ENCODE measurements around the gene CERS2. TPM values are rescaled to one million over a fixed set of nuclear protein-coding genes. Genes with fewer than 3 reads are reported as not detected.

Gene CERS2
- total RNA-seq, 1 donor = 159 TPM

DNA sequence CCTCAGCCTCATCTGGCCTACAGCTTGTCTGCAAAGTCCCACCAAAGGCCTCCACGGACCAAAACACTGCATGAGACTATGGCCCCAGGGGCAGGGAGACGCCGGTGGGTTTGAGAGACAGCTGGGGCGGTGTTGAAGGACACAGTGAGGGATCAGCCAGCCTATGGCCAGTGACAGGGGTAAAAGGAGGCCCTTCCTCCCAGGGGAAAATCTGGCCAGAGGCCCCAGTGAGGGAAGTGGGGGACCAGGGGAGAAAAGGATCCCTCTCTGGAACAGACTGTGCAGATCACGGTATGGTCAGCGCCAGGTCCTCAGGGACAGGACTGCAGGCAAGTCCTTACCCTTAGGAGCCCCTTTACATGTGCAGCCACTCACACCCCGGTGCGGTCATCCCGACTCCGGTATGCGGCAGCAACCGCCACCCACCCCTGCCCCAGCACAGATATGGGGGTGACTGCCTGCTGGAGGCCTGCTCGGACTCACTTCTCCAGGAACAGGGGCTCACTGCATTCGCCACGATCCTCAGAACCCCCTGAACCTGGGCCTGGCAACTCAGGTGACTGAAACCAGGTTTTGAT, 1.3 kb downstream of the CERS2 start:
- peak overlapping the region; percentile 95 for H3K4me3 ChIP-seq (ENCODE audit: insufficient read depth, low read length)

DNA sequence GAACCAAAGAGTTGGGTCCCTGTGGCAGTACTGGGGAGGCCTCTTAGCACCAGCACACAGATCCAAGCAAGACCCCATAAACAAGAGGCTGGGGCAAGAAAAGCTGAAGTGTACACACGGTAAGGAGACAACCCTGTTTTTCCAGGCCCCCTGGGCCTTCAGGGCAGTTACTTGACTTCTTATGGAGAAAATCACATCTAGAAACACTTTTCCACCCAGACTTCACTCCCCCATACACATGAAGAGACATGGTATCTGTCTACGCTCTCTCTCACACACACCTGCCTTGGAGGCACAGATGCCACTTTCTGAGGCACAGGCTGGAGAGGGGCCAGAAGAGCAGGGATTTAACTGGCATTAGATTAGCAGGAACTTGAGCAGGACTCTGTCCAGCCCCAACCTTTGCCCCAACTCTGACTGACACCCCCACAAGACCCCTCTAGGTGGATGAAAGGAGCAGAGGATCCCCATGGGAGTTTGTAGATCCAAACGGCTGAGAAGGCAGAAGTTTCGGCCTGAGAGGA, 2.2 kb downstream of the CERS2 start:
- Histone ChIP-seq H2AFZ (ENCODE audit: low read length) (no peak overlapping the region), H3K4me3 (ENCODE audit: insufficient read depth, low read length) (peak overlapping the region; percentile 95), H4K20me1 (ENCODE audit: insufficient read depth, low read length) (peaks cover 54% of the 10 kb centered on the region), H3K4me1 (ENCODE audit: insufficient read depth, low read length) (peaks cover 42% of the 10 kb centered on the region), H3K27ac (ENCODE audit: low read depth, low read length) (peak overlapping the region; percentile 69), H3K36me3 (ENCODE audit: insufficient read depth, low read length) (peaks cover 14% of the 10 kb centered on the region), H3K4me2 (ENCODE audit: insufficient read depth, low read length) (peak overlapping the region; percentile 98), H3K9me3 (ENCODE audit: low read depth, low read length) (no peaks in the 10 kb centered on the region), H3K79me2 (ENCODE audit: insufficient read depth, low read length) (peaks cover 68% of the 10 kb centered on the region), H3K27me3 (ENCODE audit: insufficient read depth, low read length) (no peaks in the 10 kb centered on the region)
- TF ChIP-seq, protein P1, sequence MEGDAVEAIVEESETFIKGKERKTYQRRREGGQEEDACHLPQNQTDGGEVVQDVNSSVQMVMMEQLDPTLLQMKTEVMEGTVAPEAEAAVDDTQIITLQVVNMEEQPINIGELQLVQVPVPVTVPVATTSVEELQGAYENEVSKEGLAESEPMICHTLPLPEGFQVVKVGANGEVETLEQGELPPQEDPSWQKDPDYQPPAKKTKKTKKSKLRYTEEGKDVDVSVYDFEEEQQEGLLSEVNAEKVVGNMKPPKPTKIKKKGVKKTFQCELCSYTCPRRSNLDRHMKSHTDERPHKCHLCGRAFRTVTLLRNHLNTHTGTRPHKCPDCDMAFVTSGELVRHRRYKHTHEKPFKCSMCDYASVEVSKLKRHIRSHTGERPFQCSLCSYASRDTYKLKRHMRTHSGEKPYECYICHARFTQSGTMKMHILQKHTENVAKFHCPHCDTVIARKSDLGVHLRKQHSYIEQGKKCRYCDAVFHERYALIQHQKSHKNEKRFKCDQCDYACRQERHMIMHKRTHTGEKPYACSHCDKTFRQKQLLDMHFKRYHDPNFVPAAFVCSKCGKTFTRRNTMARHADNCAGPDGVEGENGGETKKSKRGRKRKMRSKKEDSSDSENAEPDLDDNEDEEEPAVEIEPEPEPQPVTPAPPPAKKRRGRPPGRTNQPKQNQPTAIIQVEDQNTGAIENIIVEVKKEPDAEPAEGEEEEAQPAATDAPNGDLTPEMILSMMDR (IDR thresholded peaks at IDR 0.05; ENCODE audit: extremely low read depth, low read depth, low read length) = no peak
- peak; percentile 59 for DNase-seq (ENCODE audit: insufficient read length, low spot score, missing footprints)

More for the DNA sequence above, 1.3 kb downstream of the CERS2 start:
- peaks cover 49% of the 10 kb centered on the region for H4K20me1 ChIP-seq (ENCODE audit: insufficient read depth, low read length)
- peak overlapping the region; percentile 69 for H3K27ac ChIP-seq (ENCODE audit: low read depth, low read length)
- peaks cover 50% of the 10 kb centered on the region for H3K4me1 ChIP-seq (ENCODE audit: insufficient read depth, low read length)
- H3K79me2 ChIP-seq (ENCODE audit: insufficient read depth, low read length) = peaks cover 59% of the 10 kb centered on the region
- peak; percentile 93 for DNase-seq (ENCODE audit: insufficient read length, low spot score, missing footprints)
- no peak overlapping the region for H2AFZ ChIP-seq (ENCODE audit: low read length)
- H3K9me3 ChIP-seq (ENCODE audit: low read depth, low read length) = no peaks in the 10 kb centered on the region
- H3K4me2 ChIP-seq (ENCODE audit: insufficient read depth, low read length) = peak overlapping the region; percentile 98
- TF ChIP-seq, protein P1 (IDR thresholded peaks at IDR 0.05; ENCODE audit: extremely low read depth, low read depth, low read length) = no peak
- H3K36me3 ChIP-seq (ENCODE audit: insufficient read depth, low read length) = peaks cover 7% of the 10 kb centered on the region
- H3K27me3 ChIP-seq (ENCODE audit: insufficient read depth, low read length) = no peaks in the 10 kb centered on the region

DNA sequence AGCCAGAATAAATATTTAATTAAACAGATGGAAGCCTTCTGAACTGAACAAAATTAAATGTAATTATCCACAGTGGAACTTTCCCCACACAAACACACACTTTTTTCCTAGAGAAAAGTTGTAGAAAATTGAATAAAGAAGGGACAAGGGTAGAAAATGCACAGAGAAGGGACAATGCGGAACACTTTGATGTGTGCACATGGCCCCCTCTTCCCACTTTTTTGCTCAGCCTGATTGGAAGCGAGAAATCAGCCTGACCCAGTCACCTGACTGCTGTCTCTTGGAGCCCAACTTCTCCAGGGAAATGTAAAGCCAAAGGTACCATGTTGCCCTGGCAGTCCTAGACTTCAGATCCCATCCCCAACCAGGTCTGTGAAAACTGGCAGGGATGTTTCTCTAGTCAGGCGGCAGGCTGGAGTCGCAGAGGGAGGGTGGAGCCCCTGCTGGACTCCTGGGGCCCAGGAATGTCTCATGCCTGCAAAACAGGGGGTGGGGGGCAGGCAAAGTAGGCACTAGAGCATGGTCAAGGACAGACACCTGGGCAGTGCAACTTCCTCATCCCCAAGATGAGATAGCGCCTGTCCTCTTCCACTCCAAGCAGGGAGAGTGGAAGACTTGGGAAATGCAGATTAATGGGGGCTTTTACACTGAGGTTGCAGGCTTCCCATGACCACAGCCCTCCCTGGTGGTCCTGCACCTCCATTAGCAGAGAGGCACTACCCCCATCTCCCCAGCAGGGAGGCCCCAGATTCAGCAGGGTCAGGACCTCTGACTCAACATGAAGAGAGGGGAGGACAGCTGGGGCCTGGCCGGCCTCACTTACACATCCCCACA, 2.8 kb downstream of the CERS2 start:
- Histone ChIP-seq H3K4me3 (ENCODE audit: insufficient read depth, low read length) (peak overlapping the region; percentile 95), H2AFZ (ENCODE audit: low read length) (no peak overlapping the region), H3K36me3 (ENCODE audit: insufficient read depth, low read length) (peaks cover 21% of the 10 kb centered on the region), H3K27me3 (ENCODE audit: insufficient read depth, low read length) (no peaks in the 10 kb centered on the region), H3K9me3 (ENCODE audit: low read depth, low read length) (no peaks in the 10 kb centered on the region), H3K27ac (ENCODE audit: low read depth, low read length) (peak overlapping the region; percentile 69), H3K79me2 (ENCODE audit: insufficient read depth, low read length) (peaks cover 75% of the 10 kb centered on the region), H4K20me1 (ENCODE audit: insufficient read depth, low read length) (peaks cover 57% of the 10 kb centered on the region), H3K4me2 (ENCODE audit: insufficient read depth, low read length) (peak overlapping the region; percentile 98), H3K4me1 (ENCODE audit: insufficient read depth, low read length) (peaks cover 35% of the 10 kb centered on the region)
- peak; percentile 95 for DNase-seq (ENCODE audit: insufficient read length, low spot score, missing footprints)
- TF ChIP-seq, protein P1 (IDR thresholded peaks at IDR 0.05; ENCODE audit: extremely low read depth, low read depth, low read length) = peak; percentile 29
